Subcutaneous adipose tissue (tissue), 4 donors: ENCODE results near the gene SEC62. TPM values are rescaled to one million over a fixed set of nuclear protein-coding genes. Genes with fewer than 3 reads are reported as not detected.

Experiments used
- CTCF ChIP-seq: fragments of 450-650 bp; IDR thresholded peaks from one replicate; pipeline ENCODE4 v1.5.1; 2016; ENCODE audit warnings: low read depth, mild to moderate bottlenecking, control low read depth, antibody characterized with exemption, moderate library complexity
- total RNA-seq, 4 donors: library from RNA; depleted of rRNA; stranded (reverse); fragments of >200 nt; gene quantifications; one replicate each; pipeline ENCODE4 v1.1.0, GENCODE V29; 2016

Gene SEC62
- total RNA-seq, 4 donors from 2014 or later, result 57.8 to 104 (median 86.1) TPM

- TF ChIP-seq CTCF, result no peak
Observed at GRCh38 chr3:170038434-170039110, 72.0 kb downstream of the SEC62 start.

DNA sequence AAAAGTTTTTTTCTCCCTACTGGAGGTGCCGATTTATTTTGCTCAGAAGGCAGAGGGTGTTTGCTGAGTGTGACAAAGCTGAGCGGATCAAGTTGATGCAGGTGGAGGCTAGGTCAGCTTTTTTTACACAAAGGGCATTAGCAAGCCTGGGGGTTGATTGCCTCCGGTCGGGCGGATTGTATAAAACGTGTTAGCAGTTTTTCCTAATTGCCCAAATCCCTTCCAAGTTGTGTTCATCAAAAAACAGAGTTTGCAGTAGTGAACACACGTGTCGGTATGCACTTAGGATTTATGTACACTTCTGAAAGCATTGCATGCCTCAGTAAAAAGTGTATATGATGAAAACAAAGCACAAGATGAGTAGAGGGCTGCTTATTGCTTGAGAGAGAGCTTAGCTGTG is 73.8 kb downstream of the SEC62 start:
- no peak for TF ChIP-seq CTCF

- no peak for TF ChIP-seq CTCF
Observed at GRCh38 chr3:170043506-170043905, 76.9 kb downstream of the SEC62 start.

- no peak for TF ChIP-seq CTCF
Observed at GRCh38 chr3:170044271-170044670, 77.7 kb downstream of the SEC62 start.

- no peak for TF ChIP-seq CTCF
Observed at GRCh38 chr3:170044795-170045244, 78.2 kb downstream of the SEC62 start.

- TF ChIP-seq CTCF, result no peak
Observed at GRCh38 chr3:170046269-170047132, 79.9 kb downstream of the SEC62 start.

- TF ChIP-seq CTCF, result no peak
Observed at GRCh38 chr3:170047133-170047404, 80.5 kb downstream of the SEC62 start.
